Kidney (tissue), 14 donors: Measurements from ENCODE around the gene DLGAP1. TPM values are rescaled to one million over a fixed set of nuclear protein-coding genes. Genes with fewer than 3 reads are reported as not detected.

Source experiments
- DNase-seq, 5 donors: peaks; one replicate each; pipeline ENCODE4 v3.0.0-alpha.2; 2013 to 2020
- FAIRE-seq: peaks from 2 replicates; lab custom pipeline; 2012; peaks lifted over from hg19 to GRCh38; lab: Jason Lieb, UNC
- H3K27ac ChIP-seq, 2 donors: one replicate each; pipeline ENCODE4 v1.7.0; 2013; ENCODE audit warnings: low read depth in 2 of 2, low read length in 2 of 2, inconsistent platforms in 1 of 2
- H3K27me3 ChIP-seq: one replicate; pipeline ENCODE4 v1.7.1; 2013; ENCODE audit warnings: low read length, inconsistent platforms; ENCODE audit not compliant: control insufficient read depth, insufficient read depth
- H3K36me3 ChIP-seq, 3 donors: one replicate each; pipeline versions ENCODE4 v1.7.0 to v1.7.1; 2013; ENCODE audit warnings: low read length in 3 of 3, control low read depth in 1 of 3, inconsistent platforms in 1 of 3; ENCODE audit not compliant: insufficient read depth in 3 of 3, control insufficient read depth in 2 of 3
- H3K4me1 ChIP-seq, 3 donors: one replicate each; pipeline versions ENCODE4 v1.7.0 to v1.7.1; 2013; ENCODE audit warnings: low read length in 3 of 3, inconsistent platforms in 1 of 3, low read depth in 1 of 3; ENCODE audit not compliant: control insufficient read depth in 2 of 3, insufficient read depth in 2 of 3
- H3K4me3 ChIP-seq, 3 donors: one replicate each; pipeline versions ENCODE4 v1.7.0 to v1.8.1; 2013; ENCODE audit warnings: low read length in 3 of 3, control low read depth in 1 of 3, inconsistent platforms in 1 of 3
- H3K9ac ChIP-seq, 3 donors: one replicate each; pipeline versions ENCODE4 v1.7.0 to v1.7.1; 2013; ENCODE audit warnings: low read length in 3 of 3, control low read depth in 1 of 3, inconsistent platforms in 1 of 3
- H3K9me3 ChIP-seq, 3 donors: one replicate each; pipeline versions ENCODE4 v1.7.0 to v1.7.1; 2013; ENCODE audit warnings: low read length in 3 of 3, control low read depth in 1 of 3, inconsistent platforms in 1 of 3; ENCODE audit not compliant: control insufficient read depth in 2 of 3, insufficient read depth in 1 of 3
- intact Hi-C: fragments of 100-400 bp; cut with DNase I; formaldehyde crosslinking; loops from one replicate; pipeline ENCODE4 v1.11.1; 2022
- polyA plus RNA-seq: library from polyadenylated mRNA; stranded (reverse); fragments of 350-450 nt; fragmentation: Illumina TruSeq; extraction: RNeasy Lipid Tissue Mini Kit (QIAGEN cat#74804); gene quantifications from one replicate; pipeline ENCODE4 v1.2.3, GENCODE V29; 2014; ENCODE audit warnings: low read depth, low replicate concordance; ENCODE audit not compliant: insufficient read depth
- total RNA-seq: library from RNA; stranded (reverse); fragmentation: NEBNext Ultra II Directional; extraction: Animal tissue kit (Norgen Biotek cat#: 25700); gene quantifications from one replicate; pipeline ENCODE4 v1.2.1, GENCODE V29; 2021
- TF ChIP-seq, protein P1 (sequence below): IDR thresholded peaks from 3 replicates; pipeline ENCODE4 v1.5.1; 2012; ENCODE audit warnings: mild to moderate bottlenecking, moderate library complexity, borderline replicate concordance; ENCODE audit not compliant: insufficient read depth; ENCODE audit errors: extremely low read depth
- donor health status: control.
- donor health status: control.
- donor health status: control.
- donor health status: control.
- donor health status: control.
- donor health status: DM: yes; HTN: yes; CAD: no.
- donor health status: Normal renal cell carcinoma (clear cell type).

DLGAP1 gene
- total and polyA plus RNA-seq, 2 donors from 2014 or later = 1.2 to 32.8 TPM

DNA sequence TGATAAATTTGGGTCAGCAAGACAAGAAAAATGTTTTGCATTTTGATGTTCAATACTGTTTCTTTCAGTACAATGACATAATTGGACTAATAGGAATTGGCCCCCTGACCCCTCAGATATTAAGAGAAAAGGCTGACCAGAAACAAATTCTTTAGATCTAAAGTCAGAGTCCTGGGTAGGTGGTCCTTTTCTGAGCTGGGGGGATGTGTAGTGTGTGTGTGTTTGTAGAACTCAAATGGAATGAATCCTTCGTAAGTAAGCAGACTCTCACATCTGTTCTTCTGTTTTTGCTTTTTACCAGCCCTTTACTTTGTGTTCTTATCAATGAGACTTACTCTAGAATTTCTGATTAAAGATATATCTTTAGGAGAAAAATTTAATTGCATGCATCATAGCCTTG lies 677.4 kb downstream of the DLGAP1 start:
- H3K4me3 ChIP-seq = no peak overlapping the region
- TF ChIP-seq, protein P1, sequence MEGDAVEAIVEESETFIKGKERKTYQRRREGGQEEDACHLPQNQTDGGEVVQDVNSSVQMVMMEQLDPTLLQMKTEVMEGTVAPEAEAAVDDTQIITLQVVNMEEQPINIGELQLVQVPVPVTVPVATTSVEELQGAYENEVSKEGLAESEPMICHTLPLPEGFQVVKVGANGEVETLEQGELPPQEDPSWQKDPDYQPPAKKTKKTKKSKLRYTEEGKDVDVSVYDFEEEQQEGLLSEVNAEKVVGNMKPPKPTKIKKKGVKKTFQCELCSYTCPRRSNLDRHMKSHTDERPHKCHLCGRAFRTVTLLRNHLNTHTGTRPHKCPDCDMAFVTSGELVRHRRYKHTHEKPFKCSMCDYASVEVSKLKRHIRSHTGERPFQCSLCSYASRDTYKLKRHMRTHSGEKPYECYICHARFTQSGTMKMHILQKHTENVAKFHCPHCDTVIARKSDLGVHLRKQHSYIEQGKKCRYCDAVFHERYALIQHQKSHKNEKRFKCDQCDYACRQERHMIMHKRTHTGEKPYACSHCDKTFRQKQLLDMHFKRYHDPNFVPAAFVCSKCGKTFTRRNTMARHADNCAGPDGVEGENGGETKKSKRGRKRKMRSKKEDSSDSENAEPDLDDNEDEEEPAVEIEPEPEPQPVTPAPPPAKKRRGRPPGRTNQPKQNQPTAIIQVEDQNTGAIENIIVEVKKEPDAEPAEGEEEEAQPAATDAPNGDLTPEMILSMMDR = no peak
- H3K9ac ChIP-seq = no peak overlapping the region
- no peak overlapping the region for H3K27ac ChIP-seq
- H3K4me1 ChIP-seq = peaks cover 0 to 6% (median 0%) of the 10 kb centered on the region in 3 donors
- no peaks in the 10 kb centered on the region for H3K36me3 ChIP-seq
- no peaks in the 10 kb centered on the region for H3K9me3 ChIP-seq
- H3K27me3 ChIP-seq = no peaks in the 10 kb centered on the region
- intact Hi-C loops = no loop called here
- DNase-seq = no peak
- no peak for FAIRE-seq

DNA sequence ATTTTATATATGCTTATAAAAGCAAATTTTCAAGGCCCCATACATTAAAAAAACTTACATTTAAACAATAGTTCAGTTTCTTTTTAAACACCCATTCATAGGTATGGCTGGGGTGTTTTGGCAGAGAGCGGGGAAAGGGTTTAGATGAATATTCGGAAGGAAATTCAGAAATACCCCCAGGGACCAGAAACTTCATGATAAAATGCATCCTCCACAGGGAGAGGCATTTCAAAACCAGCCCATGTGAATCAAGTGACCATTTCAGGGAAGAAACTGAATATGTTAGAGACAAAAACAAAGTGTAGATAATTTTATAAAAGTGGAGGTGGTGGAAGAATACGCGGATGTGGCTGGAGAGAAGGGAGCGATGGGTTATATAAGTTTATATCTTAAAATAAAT lies 678.0 kb downstream of the DLGAP1 start:
- Histone ChIP-seq H3K27ac (no peak overlapping the region), H3K4me3 (no peak overlapping the region), H3K9me3 (no peaks in the 10 kb centered on the region), H3K27me3 (no peaks in the 10 kb centered on the region), H3K36me3 (no peaks in the 10 kb centered on the region), H3K4me1 (peaks cover 0 to 6% (median 0%) of the 10 kb centered on the region in 3 donors), H3K9ac (no peak overlapping the region)
- FAIRE-seq = no peak
- DNase-seq = no peak
- intact Hi-C loops = no loop called here
- TF ChIP-seq, protein P1 = no peak

DNA sequence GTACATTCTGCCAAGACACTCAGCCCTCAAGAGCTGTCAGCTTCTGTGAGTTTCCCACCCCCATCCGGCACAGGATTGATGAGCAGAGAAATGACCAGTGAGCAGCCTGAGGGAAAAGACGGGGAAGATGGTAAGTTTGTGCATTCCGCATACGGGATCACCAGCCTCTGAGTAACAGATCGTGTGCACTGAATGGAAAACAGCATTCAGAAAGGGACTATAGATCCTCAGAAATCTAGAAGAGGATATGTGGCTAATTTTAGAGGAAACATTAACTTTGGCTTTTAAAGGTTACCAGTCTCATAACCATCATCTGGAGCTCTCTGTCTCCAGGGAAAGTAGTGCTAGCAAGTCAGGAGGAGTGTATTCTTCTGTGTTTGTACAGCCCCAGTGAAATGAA lies 679.1 kb downstream of the DLGAP1 start:
- Histone ChIP-seq H3K36me3 (no peaks in the 10 kb centered on the region), H3K27ac (no peak overlapping the region), H3K4me3 (no peak overlapping the region), H3K4me1 (peaks cover 0 to 6% (median 0%) of the 10 kb centered on the region in 3 donors), H3K9me3 (no peaks in the 10 kb centered on the region), H3K27me3 (no peaks in the 10 kb centered on the region), H3K9ac (no peak overlapping the region)
- FAIRE-seq = no peak
- TF ChIP-seq, protein P1 = no peak
- intact Hi-C loops = no loop called here
- no peak for DNase-seq

DNA sequence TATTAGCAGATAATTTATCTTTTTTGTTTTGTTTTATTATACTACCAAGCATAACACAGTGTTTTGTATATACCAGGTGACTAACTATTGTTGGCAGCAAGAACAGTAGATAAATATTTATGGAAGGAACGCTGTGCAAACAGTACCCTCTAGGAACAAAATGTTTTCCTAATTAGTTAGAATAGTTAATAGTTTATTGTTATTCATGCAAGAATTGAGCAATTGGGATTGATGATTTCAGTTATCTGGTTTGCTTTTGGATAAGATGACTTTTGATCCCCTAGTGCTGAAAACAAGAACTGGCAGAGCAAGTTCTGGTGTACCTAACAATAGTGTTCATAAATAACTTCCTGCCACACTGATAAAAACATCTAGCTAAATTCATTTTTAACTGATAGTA lies 681.8 kb downstream of the DLGAP1 start:
- Histone ChIP-seq H3K27me3 (no peaks in the 10 kb centered on the region), H3K36me3 (no peaks in the 10 kb centered on the region), H3K27ac (no peak overlapping the region), H3K9me3 (no peaks in the 10 kb centered on the region), H3K4me3 (no peak overlapping the region), H3K4me1 (peaks cover 0 to 6% (median 0%) of the 10 kb centered on the region in 3 donors), H3K9ac (no peak overlapping the region)
- FAIRE-seq (no peak), DNase-seq (no peak)
- intact Hi-C loops = no loop called here
- TF ChIP-seq, protein P1 = no peak
